HAP-1 (cell line): Measurements from ENCODE around the gene MDM2.
"Not testable (repeated sequence)": the region's sequence is repeated elsewhere in the genome, so short reads cannot be mapped to it uniquely, and the experiment has no call there.

Experiments used
- DNase-seq, 2 experiments: peaks; one replicate each; pipeline ENCODE4 v3.0.0-alpha.2; 2016 to 2020; ENCODE audit warnings: low spot score in 2 of 2
- H3K27me3 ChIP-seq: fragments of 250-450 bp; sonication (Bioruptor Pico); 2 replicates; pipeline ENCODE4 v1.5.1; 2020; ENCODE audit warnings: low read depth, mild to moderate bottlenecking, moderate library complexity
- H3K36me3 ChIP-seq: fragments of 250-450 bp; sonication (Bioruptor Pico); replicated peaks from 2 replicates; pipeline ENCODE4 v1.5.1; 2020; ENCODE audit warnings: mild to moderate bottlenecking
- H3K4me1 ChIP-seq: fragments of 250-450 bp; sonication (Bioruptor Pico); 2 replicates; pipeline ENCODE4 v1.5.1; 2020; ENCODE audit warnings: mild to moderate bottlenecking
- H3K4me3 ChIP-seq: fragments of 250-450 bp; sonication (Bioruptor Pico); 2 replicates; pipeline ENCODE4 v1.5.1; 2020; ENCODE audit warnings: mild to moderate bottlenecking, moderate library complexity
- H3K9me3 ChIP-seq: fragments of 250-450 bp; sonication (Bioruptor Pico); 2 replicates; pipeline ENCODE4 v1.5.1; 2020; ENCODE audit warnings: mild to moderate bottlenecking, moderate library complexity
- in situ Hi-C: fragments of 300-500 bp; cut with MboI; formaldehyde crosslinking; loops from 3 replicates; pipeline ENCODE4 v1.14.3; 2020; ENCODE audit warnings: low sequenced_read_pairs, inconsistent platforms, mixed read lengths

The MDM2 gene

GRCh38 chr12:68837215-68837614 is 29.2 kb downstream of the MDM2 start:
- Histone ChIP-seq H3K36me3 (peaks cover 57% of the 10 kb centered on the region), H3K4me1 (peaks cover 5% of the 10 kb centered on the region; the same call in 1 of the 2 replicates), H3K4me3 (no peak overlapping the region), H3K9me3 (no peaks in the 10 kb centered on the region), H3K27me3 (no peaks in the 10 kb centered on the region)
- no peak for DNase-seq
- in situ Hi-C loops, result no loop called here

GRCh38 chr12:68838046-68838886 is 30.3 kb downstream of the MDM2 start:
- Histone ChIP-seq H3K4me3 (no peak overlapping the region), H3K36me3 (peaks cover 57% of the 10 kb centered on the region), H3K9me3 (no peaks in the 10 kb centered on the region), H3K27me3 (no peaks in the 10 kb centered on the region), H3K4me1 (peaks cover 5% of the 10 kb centered on the region; the same call in 1 of the 2 replicates)
- in situ Hi-C loops, result no loop called here
- DNase-seq, result peak in 1 of 2 experiments; percentile 8

GRCh38 chr12:68839183-68840147 is 31.5 kb downstream of the MDM2 start:
- no peaks in the 10 kb centered on the region for H3K9me3 ChIP-seq
- H3K27me3 ChIP-seq, result no peaks in the 10 kb centered on the region
- peaks cover 56% of the 10 kb centered on the region for H3K36me3 ChIP-seq
- no peak for DNase-seq
- peaks cover 5% of the 10 kb centered on the region; the same call in 1 of the 2 replicates for H3K4me1 ChIP-seq
- in situ Hi-C loops, result no loop called here
- no peak overlapping the region for H3K4me3 ChIP-seq

GRCh38 chr12:68841175-68841574 is 33.2 kb downstream of the MDM2 start:
- H3K27me3 ChIP-seq, H3K9me3 ChIP-seq, H3K4me1 ChIP-seq, DNase-seq, H3K4me3 ChIP-seq, in situ Hi-C loops: not testable (repeated sequence)
- peaks cover 39% of the 10 kb centered on the region for H3K36me3 ChIP-seq

GRCh38 chr12:68841717-68842116 is 33.7 kb downstream of the MDM2 start:
- DNase-seq, result no peak
- H3K27me3 ChIP-seq, result no peaks in the 10 kb centered on the region
- peaks cover 2% of the 10 kb centered on the region; the same call in 1 of the 2 replicates for H3K4me1 ChIP-seq
- peaks cover 34% of the 10 kb centered on the region for H3K36me3 ChIP-seq
- in situ Hi-C loops, result no loop called here
- H3K9me3 ChIP-seq, result no peaks in the 10 kb centered on the region
- no peak overlapping the region for H3K4me3 ChIP-seq

GRCh38 chr12:68842123-68842522 is 34.1 kb downstream of the MDM2 start:
- Histone ChIP-seq H3K4me3 (no peak overlapping the region), H3K36me3 (peaks cover 34% of the 10 kb centered on the region), H3K27me3 (no peaks in the 10 kb centered on the region), H3K4me1 (peaks cover 2% of the 10 kb centered on the region; the same call in 1 of the 2 replicates), H3K9me3 (no peaks in the 10 kb centered on the region)
- in situ Hi-C loops, result no loop called here
- DNase-seq, result no peak

GRCh38 chr12:68842784-68843567 is 35.0 kb downstream of the MDM2 start:
- H3K4me3 ChIP-seq, result no peak overlapping the region
- H3K36me3 ChIP-seq, result peaks cover 34% of the 10 kb centered on the region
- H3K9me3 ChIP-seq, result no peaks in the 10 kb centered on the region
- H3K4me1 ChIP-seq, result peaks cover 2% of the 10 kb centered on the region; the same call in 1 of the 2 replicates
- no peak for DNase-seq
- no peaks in the 10 kb centered on the region for H3K27me3 ChIP-seq
- in situ Hi-C loops, result no loop called here

- Histone ChIP-seq H3K36me3 (peaks cover 23% of the 10 kb centered on the region), H3K4me1 (no peaks in the 10 kb centered on the region)
- in situ Hi-C loops, result no loop called here
Measured at GRCh38 chr12:68844318-68844745, 36.4 kb downstream of the MDM2 start.

GRCh38 chr12:68844788-68845695 is 37.1 kb downstream of the MDM2 start:
- no peak for DNase-seq
- H3K36me3 ChIP-seq, result peaks cover 17% of the 10 kb centered on the region
- in situ Hi-C loops, result no loop called here

More at GRCh38 chr12:68844318-68844745, 36.4 kb downstream of the MDM2 start:
- H3K9me3 ChIP-seq, result no peaks in the 10 kb centered on the region
- H3K27me3 ChIP-seq, result no peaks in the 10 kb centered on the region
- no peak for DNase-seq
- H3K4me3 ChIP-seq, result no peak overlapping the region

GRCh38 chr12:68846811-68847210 is 38.8 kb downstream of the MDM2 start:
- Histone ChIP-seq H3K4me1 (no peaks in the 10 kb centered on the region), H3K4me3 (no peak overlapping the region)
- in situ Hi-C loops, result no loop called here

More at GRCh38 chr12:68844788-68845695, 37.1 kb downstream of the MDM2 start:
- no peaks in the 10 kb centered on the region for H3K27me3 ChIP-seq
- H3K4me3 ChIP-seq, result no peak overlapping the region
- H3K9me3 ChIP-seq, result no peaks in the 10 kb centered on the region
- no peaks in the 10 kb centered on the region for H3K4me1 ChIP-seq

GRCh38 chr12:68850390-68850789 is 42.4 kb downstream of the MDM2 start:
- Histone ChIP-seq H3K4me3 (no peak overlapping the region), H3K36me3 (no peaks in the 10 kb centered on the region), H3K9me3 (no peaks in the 10 kb centered on the region), H3K4me1 (no peaks in the 10 kb centered on the region), H3K27me3 (peaks cover 3% of the 10 kb centered on the region; the same call in 1 of the 2 replicates)
- in situ Hi-C loops, result loop anchor here (25.0 kb wide), 1 partner anchor 387 kb away; the partner anchor contains the start of gene CPSF6
- DNase-seq, result no peak

More at GRCh38 chr12:68846811-68847210, 38.8 kb downstream of the MDM2 start:
- Histone ChIP-seq H3K36me3 (peaks cover 5% of the 10 kb centered on the region), H3K27me3 (no peaks in the 10 kb centered on the region; the same call in 1 of the 2 replicates), H3K9me3 (no peaks in the 10 kb centered on the region)
- no peak for DNase-seq
